HG02943 (cell line): ENCODE results near the gene SNRPB.

Experiments
- ATAC-seq: cut with Tn5 transposase; IDR thresholded peaks from one replicate; pipeline ENCODE4 v1.9.1; 2021; ENCODE audit warnings: mild to moderate bottlenecking, low read depth, moderate library complexity; ENCODE audit not compliant: unreplicated experiment

SNRPB gene

DNA sequence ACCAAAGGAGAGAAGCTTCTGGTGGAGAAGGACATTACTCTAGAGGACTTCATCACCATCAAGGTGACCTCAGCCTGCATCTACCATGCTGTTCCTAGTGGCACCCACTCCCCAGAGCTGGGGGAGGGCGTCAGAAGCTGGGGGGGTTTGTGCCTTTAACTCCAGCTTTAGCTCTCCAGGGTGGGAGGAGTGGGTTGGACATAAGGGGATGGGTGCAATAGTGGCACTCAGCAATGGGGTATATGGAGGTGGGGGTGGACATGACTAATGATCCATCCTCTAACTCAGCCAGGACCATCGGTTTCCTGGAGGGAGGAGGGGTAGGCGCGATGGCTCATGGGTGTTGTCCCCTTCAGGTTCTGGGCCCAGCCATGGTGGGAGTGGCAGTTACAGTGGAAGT lies 40.1 kb downstream of the SNRPB start:
- no peak for ATAC-seq

- no peak for ATAC-seq
Measured at GRCh38 chr20:2429051-2429450, 41.5 kb downstream of the SNRPB start.

- no peak for ATAC-seq
Measured at GRCh38 chr20:2421247-2421646, 49.3 kb downstream of the SNRPB start.

DNA sequence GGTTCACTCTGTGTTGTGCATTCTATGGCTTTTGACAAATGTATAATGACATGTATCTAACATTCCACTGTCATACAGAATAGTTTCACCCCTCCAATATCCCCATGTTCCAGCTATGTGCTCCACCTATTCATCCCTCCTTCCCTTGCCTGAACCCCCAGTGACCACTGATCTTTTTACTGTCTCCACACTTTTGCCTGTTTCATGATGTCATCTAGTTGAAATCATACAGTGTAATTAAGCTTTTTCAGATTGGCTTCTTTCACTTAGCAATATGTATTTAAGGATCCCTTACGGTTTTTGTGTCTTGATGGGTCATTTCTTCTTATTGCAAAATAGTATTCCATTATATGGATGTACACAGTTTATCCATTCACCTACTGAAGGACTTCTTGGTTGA lies 50.1 kb downstream of the SNRPB start:
- no peak for ATAC-seq

GRCh38 chr20:2418388-2418787 lies 52.2 kb downstream of the SNRPB start:
- ATAC-seq: no peak

- no peak for ATAC-seq
Measured at GRCh38 chr20:2417213-2417541, 53.4 kb downstream of the SNRPB start.

DNA sequence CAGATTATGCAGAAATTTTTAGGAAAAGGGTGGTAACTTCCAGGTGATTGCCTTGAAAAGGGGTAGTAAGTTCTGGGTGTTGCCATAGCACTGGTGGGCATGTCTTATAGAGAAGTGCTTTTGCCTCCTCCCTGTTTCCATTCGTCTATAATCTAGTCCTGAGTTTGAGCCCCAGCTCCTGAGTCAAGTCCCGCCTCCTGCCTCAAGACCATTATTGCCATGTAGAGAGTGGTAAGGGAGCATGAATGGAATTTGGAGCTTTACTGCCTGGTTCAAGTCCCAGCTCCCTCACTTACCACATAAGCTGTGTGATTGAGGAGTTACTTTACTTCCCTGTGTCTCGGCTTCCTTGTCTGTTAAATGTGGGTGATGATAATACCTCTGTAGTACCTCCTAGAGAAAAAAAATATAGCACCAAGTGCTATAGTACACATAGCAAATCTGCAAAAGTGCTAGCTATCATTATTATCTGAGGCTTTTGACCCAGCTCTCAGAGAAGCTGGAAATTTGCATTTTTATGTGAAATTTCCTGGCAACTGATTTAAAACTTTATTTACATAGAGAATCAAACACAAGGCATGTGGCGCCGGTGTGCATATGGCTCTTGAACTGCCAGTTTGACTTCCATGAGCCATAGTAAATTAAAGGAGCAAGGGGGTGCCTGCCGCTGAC lies 53.9 kb downstream of the SNRPB start:
- ATAC-seq: no peak
